NCI-H226 (cell line): ENCODE data around the gene SERPINA1.
"Not testable (repeated sequence)": the region's sequence is repeated elsewhere in the genome, so short reads cannot be mapped to it uniquely, and the experiment has no call there.

Source experiments
- DNase-seq: peaks from one replicate; pipeline ENCODE4 v3.0.0-alpha.2; 2015

Gene SERPINA1

GRCh38 chr14:94388384-94389103 lies at the start of gene SERPINA1:
Gene SERPINA1, minus strand, starts transcription at chr14:94388602. Its CDS starts 5,365 bp downstream, at chr14:94383237.
- DNase-seq, result peak; percentile 5

GRCh38 chr14:94428610-94429009 lies 40.2 kb upstream of the SERPINA1 start:
- DNase-seq, result no peak

GRCh38 chr14:94427016-94427613 lies 38.7 kb upstream of the SERPINA1 start:
- DNase-seq, result no peak

GRCh38 chr14:94426526-94426925 lies 38.1 kb upstream of the SERPINA1 start:
- DNase-seq, result no peak

GRCh38 chr14:94424371-94424770 lies 36.0 kb upstream of the SERPINA1 start:
- no peak for DNase-seq

- no peak for DNase-seq
Observed at GRCh38 chr14:94423453-94424056, 35.2 kb upstream of the SERPINA1 start.

GRCh38 chr14:94421316-94421715 lies 32.9 kb upstream of the SERPINA1 start:
- DNase-seq, result no peak

GRCh38 chr14:94417497-94418205 lies 29.2 kb upstream of the SERPINA1 start:
- not testable (repeated sequence) for DNase-seq

GRCh38 chr14:94412671-94413638 lies 24.6 kb upstream of the SERPINA1 start:
- DNase-seq, result no peak

GRCh38 chr14:94411638-94412037 lies 23.2 kb upstream of the SERPINA1 start:
- no peak for DNase-seq

- DNase-seq, result not testable (repeated sequence)
Observed at GRCh38 chr14:94409430-94409829, 21.0 kb upstream of the SERPINA1 start.

- DNase-seq, result no peak
Observed at GRCh38 chr14:94408546-94409095, 20.2 kb upstream of the SERPINA1 start.

- no peak for DNase-seq
Observed at GRCh38 chr14:94407906-94408305, 19.5 kb upstream of the SERPINA1 start.

GRCh38 chr14:94406910-94407309 lies 18.5 kb upstream of the SERPINA1 start:
- DNase-seq, result no peak

GRCh38 chr14:94405486-94405885 lies 17.1 kb upstream of the SERPINA1 start:
- no peak for DNase-seq

GRCh38 chr14:94404561-94404960 lies 16.2 kb upstream of the SERPINA1 start:
- no peak for DNase-seq

GRCh38 chr14:94403312-94403932 lies 15.0 kb upstream of the SERPINA1 start:
- no peak for DNase-seq

- no peak for DNase-seq
Observed at GRCh38 chr14:94401083-94401482, 12.7 kb upstream of the SERPINA1 start.

- DNase-seq, result no peak
Observed at GRCh38 chr14:94400422-94400841, 12.0 kb upstream of the SERPINA1 start.

- DNase-seq, result no peak
Observed at GRCh38 chr14:94398536-94398935, 10.1 kb upstream of the SERPINA1 start.

- DNase-seq, result no peak
Observed at GRCh38 chr14:94398182-94398479, 9.7 kb upstream of the SERPINA1 start.
